Astrocyte (in vitro differentiated cells and primary cell): Measurements from ENCODE around the gene EHBP1. TPM values are rescaled to one million over a fixed set of nuclear protein-coding genes. Genes with fewer than 3 reads are reported as not detected.

Source experiments
- DNase-seq: peaks from one replicate; pipeline ENCODE4 v3.0.0-alpha.2; 2010; ENCODE audit warnings: low read depth
- FAIRE-seq: peaks from 2 replicates; lab custom pipeline; 2011; peaks lifted over from hg19 to GRCh38; lab: Jason Lieb, UNC
- H2AFZ ChIP-seq: 2 replicates; pipeline ENCODE4 v1.6.0; 2012; ENCODE audit warnings: low read depth, low read length, inconsistent platforms
- H3K27ac ChIP-seq: 2 replicates; pipeline ENCODE4 v1.5.1; 2011; ENCODE audit warnings: low read depth, low read length, inconsistent platforms
- H3K27me3 ChIP-seq: 2 replicates; pipeline ENCODE4 v1.6.0; 2011; ENCODE audit warnings: low read length, inconsistent platforms; ENCODE audit not compliant: insufficient read depth
- H3K36me3 ChIP-seq: 2 replicates; pipeline ENCODE4 v1.5.1; 2011; ENCODE audit warnings: low read length, inconsistent platforms; ENCODE audit not compliant: insufficient read depth
- H3K4me1 ChIP-seq: 2 replicates; pipeline ENCODE4 v1.5.1; 2011; ENCODE audit warnings: low read length, inconsistent platforms; ENCODE audit not compliant: insufficient read depth
- H3K4me2 ChIP-seq: 2 replicates; pipeline ENCODE4 v1.6.0; 2012; ENCODE audit warnings: low read length, inconsistent platforms
- H3K4me3 ChIP-seq: 2 replicates; pipeline ENCODE4 v1.5.1; 2011; ENCODE audit warnings: low read depth, mild to moderate bottlenecking, low read length, inconsistent platforms; ENCODE audit not compliant: insufficient read depth
- H3K79me2 ChIP-seq: 2 replicates; pipeline ENCODE4 v1.6.0; 2012; ENCODE audit warnings: mild to moderate bottlenecking, low read length, inconsistent platforms; ENCODE audit not compliant: insufficient read depth
- H3K9ac ChIP-seq: 2 replicates; pipeline ENCODE4 v1.6.0; 2012; ENCODE audit warnings: mild to moderate bottlenecking, low read length, inconsistent platforms
- H3K9me3 ChIP-seq: 2 replicates; pipeline ENCODE4 v1.5.1; 2012; ENCODE audit warnings: low read depth, mild to moderate bottlenecking, low read length, inconsistent platforms; ENCODE audit not compliant: insufficient read depth
- H4K20me1 ChIP-seq: 2 replicates; pipeline ENCODE4 v1.6.0; 2012; ENCODE audit warnings: low read length, inconsistent platforms; ENCODE audit not compliant: insufficient read depth
- H3K27ac Mint-ChIP-seq: one replicate; pipeline ENCODE4 v1.8.0; 2021; ENCODE audit warnings: mild to moderate bottlenecking, mixed read lengths; ENCODE audit not compliant: unreplicated experiment
- H3K27me3 Mint-ChIP-seq: one replicate; pipeline ENCODE4 v1.8.0; 2021; ENCODE audit warnings: low read depth, mixed read lengths; ENCODE audit not compliant: unreplicated experiment
- H3K36me3 Mint-ChIP-seq: one replicate; pipeline ENCODE4 v1.8.0; 2021; ENCODE audit warnings: low read depth, mixed read lengths; ENCODE audit not compliant: unreplicated experiment
- H3K4me1 Mint-ChIP-seq: one replicate; pipeline ENCODE4 v1.8.0; 2021; ENCODE audit warnings: low read depth, mixed read lengths; ENCODE audit not compliant: unreplicated experiment
- H3K4me3 Mint-ChIP-seq: one replicate; pipeline ENCODE4 v1.8.0; 2021; ENCODE audit warnings: mild to moderate bottlenecking, moderate library complexity, mixed read lengths; ENCODE audit not compliant: unreplicated experiment
- H3K9me3 Mint-ChIP-seq: one replicate; pipeline ENCODE4 v1.8.0; 2021; ENCODE audit warnings: mild to moderate bottlenecking, mixed read lengths; ENCODE audit not compliant: unreplicated experiment
- CTCF ChIP-seq: IDR thresholded peaks from 2 replicates; pipeline ENCODE4 v1.5.1; 2011; ENCODE audit warnings: low read depth, mild to moderate bottlenecking, inconsistent platforms, low read length, moderate library complexity; ENCODE audit not compliant: insufficient read depth
- EZH2 ChIP-seq: IDR thresholded peaks from 2 replicates; pipeline ENCODE4 v1.6.1; 2012; ENCODE audit warnings: mild to moderate bottlenecking, low read length, inconsistent platforms; ENCODE audit not compliant: insufficient read depth
- total RNA-seq: library from RNA; stranded (reverse); gene quantifications from 2 replicates; pipeline ENCODE4 v1.2.1, GENCODE V29; 2021

EHBP1 gene
- total RNA-seq, 1 donor from 2014 or later, result 44.1 TPM

DNA sequence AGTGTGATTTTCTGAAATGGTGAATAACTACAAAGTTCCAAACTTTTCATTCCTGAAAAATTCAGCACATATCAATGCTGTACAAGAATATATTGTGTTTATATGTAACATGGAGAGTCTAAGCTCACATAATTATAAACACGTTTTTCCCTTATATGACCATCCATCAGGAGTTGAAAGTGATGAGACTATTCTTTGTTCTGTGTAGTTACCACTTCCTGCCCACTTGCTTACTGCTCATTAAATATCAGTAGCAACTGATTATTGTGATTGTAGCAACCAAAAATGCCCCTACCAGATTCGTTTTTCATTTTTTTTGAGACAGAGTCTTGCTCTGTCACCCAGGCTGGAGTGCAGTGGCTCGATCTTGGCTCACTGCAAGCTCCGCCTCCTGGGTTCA is 375.9 kb downstream of the EHBP1 start:
- H3K9me3 Mint-ChIP-seq, result no peaks in the 10 kb centered on the region
- no peak overlapping the region for H3K4me3 Mint-ChIP-seq
- TF ChIP-seq EZH2 (no peak), CTCF (no peak)
- Histone ChIP-seq H3K4me1 (no peaks in the 10 kb centered on the region), H3K9ac (no peak overlapping the region), H3K27me3 (no peaks in the 10 kb centered on the region), H2AFZ (no peak overlapping the region), H4K20me1 (no peaks in the 10 kb centered on the region), H3K4me3 (no peak overlapping the region), H3K9me3 (no peaks in the 10 kb centered on the region), H3K79me2 (no peaks in the 10 kb centered on the region), H3K27ac (no peak overlapping the region), H3K36me3 (no peaks in the 10 kb centered on the region), H3K4me2 (no peak overlapping the region)
- DNase-seq (no peak), FAIRE-seq (no peak)
- no peaks in the 10 kb centered on the region for H3K27me3 Mint-ChIP-seq
- no peak overlapping the region for H3K27ac Mint-ChIP-seq
- H3K4me1 Mint-ChIP-seq, result no peaks in the 10 kb centered on the region
- no peaks in the 10 kb centered on the region for H3K36me3 Mint-ChIP-seq

DNA sequence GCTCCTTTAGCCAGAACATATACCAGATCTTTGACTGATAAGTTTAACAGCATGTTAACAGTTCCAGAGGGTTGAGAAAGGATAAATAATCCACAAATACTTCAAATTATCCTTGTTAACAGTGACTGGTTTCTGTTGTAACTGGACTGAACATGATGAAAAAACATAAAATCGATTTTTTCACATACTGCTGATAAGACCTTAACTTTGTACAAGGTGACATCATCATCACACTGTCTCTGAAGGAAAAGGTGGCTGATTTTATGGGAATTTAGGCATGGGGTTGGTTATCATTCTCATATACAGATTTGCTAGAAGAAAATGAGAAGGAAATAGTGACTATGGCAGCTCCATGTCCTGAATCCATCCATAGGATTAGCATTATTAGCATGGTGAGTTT is 381.2 kb downstream of the EHBP1 start:
- H3K9me3 ChIP-seq, result no peaks in the 10 kb centered on the region
- no peak overlapping the region for H3K9ac ChIP-seq
- peaks cover 4% of the 10 kb centered on the region for H3K9me3 Mint-ChIP-seq
- no peak overlapping the region for H3K27ac Mint-ChIP-seq
- H3K4me3 Mint-ChIP-seq, result no peak overlapping the region
- no peaks in the 10 kb centered on the region for H3K4me1 Mint-ChIP-seq
- H3K36me3 ChIP-seq, result no peaks in the 10 kb centered on the region
- H3K4me2 ChIP-seq, result no peak overlapping the region
- H3K27me3 Mint-ChIP-seq, result no peaks in the 10 kb centered on the region
- FAIRE-seq (no peak), DNase-seq (no peak)
- H3K4me1 ChIP-seq, result no peaks in the 10 kb centered on the region
- H3K4me3 ChIP-seq, result no peak overlapping the region
- no peak overlapping the region for H2AFZ ChIP-seq
- H3K79me2 ChIP-seq, result no peaks in the 10 kb centered on the region
- no peak for TF ChIP-seq EZH2
- TF ChIP-seq CTCF, result no peak
- no peak overlapping the region for H3K27ac ChIP-seq
- no peaks in the 10 kb centered on the region for H3K27me3 ChIP-seq
- H4K20me1 ChIP-seq, result no peaks in the 10 kb centered on the region
- no peaks in the 10 kb centered on the region for H3K36me3 Mint-ChIP-seq

DNA sequence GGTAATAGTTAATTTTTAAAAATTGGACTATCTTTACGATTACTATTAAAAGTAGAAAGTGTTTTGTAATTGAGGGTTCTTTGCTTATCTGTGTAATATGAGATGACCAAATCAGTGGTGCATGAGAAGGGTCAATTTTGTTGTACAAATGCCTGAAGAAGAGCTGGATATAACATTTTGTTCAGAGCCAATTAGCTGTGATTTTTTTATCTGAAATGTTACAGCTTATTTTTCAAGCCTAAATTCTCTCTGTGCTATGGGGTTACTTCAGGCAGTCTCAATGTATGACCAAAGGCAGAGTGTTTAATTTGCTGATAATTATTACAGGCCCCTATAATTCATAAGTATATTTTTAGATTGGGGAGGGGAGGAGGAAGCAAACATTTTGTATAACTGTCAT is 386.9 kb downstream of the EHBP1 start:
- Mint-ChIP-seq H3K4me3 (no peak overlapping the region), H3K27me3 (no peaks in the 10 kb centered on the region), H3K27ac (no peak overlapping the region), H3K9me3 (peaks cover 7% of the 10 kb centered on the region), H3K36me3 (no peaks in the 10 kb centered on the region), H3K4me1 (no peaks in the 10 kb centered on the region)
- Histone ChIP-seq H3K9me3 (no peaks in the 10 kb centered on the region), H3K36me3 (no peaks in the 10 kb centered on the region), H3K27ac (no peak overlapping the region), H3K79me2 (no peaks in the 10 kb centered on the region), H3K9ac (no peak overlapping the region), H3K4me3 (no peak overlapping the region), H4K20me1 (no peaks in the 10 kb centered on the region), H3K27me3 (no peaks in the 10 kb centered on the region), H3K4me1 (no peaks in the 10 kb centered on the region), H3K4me2 (no peak overlapping the region), H2AFZ (no peak overlapping the region)
- DNase-seq, result no peak
- TF ChIP-seq EZH2 (no peak), CTCF (no peak)
- no peak for FAIRE-seq
